Head of caudate nucleus (tissue), 42 donors: ENCODE results near the gene EFNB1.

Source experiments
- DNase-seq, 42 donors: peaks; one replicate each; pipeline versions ENCODE4 v3.0.0 to v3.0.0-alpha.2; 2020 to 2021; ENCODE audit warnings: mixed read lengths in 7 of 42
- intact Hi-C: fragments of 100-400 bp; cut with DNase I; formaldehyde crosslinking; loops from one replicate; pipeline ENCODE4 v1.15.0; 2022

Gene EFNB1

GRCh38 chrX:68868902-68869800, 40.3 kb downstream of the EFNB1 start:
- DNase-seq: no peak
- intact Hi-C loops: no loop called here

GRCh38 chrX:68870357-68870756, 41.5 kb downstream of the EFNB1 start:
- DNase-seq: no peak
- intact Hi-C loops: no loop called here

GRCh38 chrX:68872171-68872570, 43.4 kb downstream of the EFNB1 start:
- intact Hi-C loops: no loop called here
- no peak for DNase-seq

- intact Hi-C loops: no loop called here
- no peak for DNase-seq
Measured at GRCh38 chrX:68874076-68874475, 45.3 kb downstream of the EFNB1 start.

GRCh38 chrX:68876731-68877130, 47.9 kb downstream of the EFNB1 start:
- no peak for DNase-seq
- intact Hi-C loops: no loop called here

- no peak for DNase-seq
- intact Hi-C loops: no loop called here
Measured at GRCh38 chrX:68877606-68878005, 48.8 kb downstream of the EFNB1 start.

GRCh38 chrX:68878977-68879645, 50.3 kb downstream of the EFNB1 start:
- no peak for DNase-seq
- intact Hi-C loops: no loop called here

GRCh38 chrX:68880846-68881552, 52.2 kb downstream of the EFNB1 start:
- no peak for DNase-seq
- intact Hi-C loops: loop anchor here (10.0 kb wide), 1 partner anchor 64 kb away; no protein-coding TSS in a partner anchor

- intact Hi-C loops: loop anchor here (10.0 kb wide), 1 partner anchor 63 kb away; no protein-coding TSS in a partner anchor
- no peak for DNase-seq
Measured at GRCh38 chrX:68881911-68882310, 53.1 kb downstream of the EFNB1 start.

- intact Hi-C loops: loop anchor here (10.0 kb wide), 1 partner anchor 61 kb away; no protein-coding TSS in a partner anchor
- DNase-seq: no peak
Measured at GRCh38 chrX:68883800-68884199, 55.0 kb downstream of the EFNB1 start.

GRCh38 chrX:68889249-68889648, 60.4 kb downstream of the EFNB1 start:
- intact Hi-C loops: loop anchor here (10.0 kb wide), 1 partner anchor 56 kb away; no protein-coding TSS in a partner anchor
- DNase-seq: peak in 2 of 42 donors; percentile 3 to 38
